IMR-90 (cell line): ENCODE data around the gene PLA2G2A.

Experiments
- POLR2A ChIP-seq: IDR thresholded peaks from 2 replicates; pipeline ENCODE4 v1.6.1; 2012; ENCODE audit warnings: mild to moderate bottlenecking, low read depth, low read length
- TF ChIP-seq, protein P1 (sequence below): conservative IDR thresholded peaks from 2 replicates; pipeline ENCODE4 v1.5.1; 2012; ENCODE audit warnings: mild to moderate bottlenecking, low read depth, low read length, improper control_type of control experiment

DNA sequence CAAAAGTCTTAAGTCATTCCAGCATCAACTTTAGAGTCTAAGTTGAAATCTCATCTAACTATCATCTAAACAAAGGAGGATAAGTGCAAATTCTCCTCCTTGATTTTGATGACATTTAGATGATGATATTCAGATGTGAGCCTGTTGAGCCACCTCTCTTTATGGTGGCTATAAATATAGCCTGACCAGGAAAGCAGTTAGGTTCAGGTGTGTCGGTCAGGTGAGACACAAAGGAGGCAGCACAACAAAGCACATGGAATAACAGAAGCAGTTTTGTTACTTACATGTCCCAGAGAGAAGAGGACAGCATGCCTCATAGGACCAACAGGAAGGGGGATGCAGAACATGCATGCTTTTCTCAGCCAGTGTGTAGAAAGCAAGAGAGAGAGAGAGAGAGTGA lies 30.6 kb upstream of the PLA2G2A start:
- TF ChIP-seq, protein P1, sequence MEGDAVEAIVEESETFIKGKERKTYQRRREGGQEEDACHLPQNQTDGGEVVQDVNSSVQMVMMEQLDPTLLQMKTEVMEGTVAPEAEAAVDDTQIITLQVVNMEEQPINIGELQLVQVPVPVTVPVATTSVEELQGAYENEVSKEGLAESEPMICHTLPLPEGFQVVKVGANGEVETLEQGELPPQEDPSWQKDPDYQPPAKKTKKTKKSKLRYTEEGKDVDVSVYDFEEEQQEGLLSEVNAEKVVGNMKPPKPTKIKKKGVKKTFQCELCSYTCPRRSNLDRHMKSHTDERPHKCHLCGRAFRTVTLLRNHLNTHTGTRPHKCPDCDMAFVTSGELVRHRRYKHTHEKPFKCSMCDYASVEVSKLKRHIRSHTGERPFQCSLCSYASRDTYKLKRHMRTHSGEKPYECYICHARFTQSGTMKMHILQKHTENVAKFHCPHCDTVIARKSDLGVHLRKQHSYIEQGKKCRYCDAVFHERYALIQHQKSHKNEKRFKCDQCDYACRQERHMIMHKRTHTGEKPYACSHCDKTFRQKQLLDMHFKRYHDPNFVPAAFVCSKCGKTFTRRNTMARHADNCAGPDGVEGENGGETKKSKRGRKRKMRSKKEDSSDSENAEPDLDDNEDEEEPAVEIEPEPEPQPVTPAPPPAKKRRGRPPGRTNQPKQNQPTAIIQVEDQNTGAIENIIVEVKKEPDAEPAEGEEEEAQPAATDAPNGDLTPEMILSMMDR = no peak
- TF ChIP-seq POLR2A = no peak
